Measurements from ENCODE around the gene GABRB1. TPM values are rescaled to one million over a fixed set of nuclear protein-coding genes. Genes with fewer than 3 reads are reported as not detected.

GABRB1 gene
- total and polyA plus RNA-seq, 12 donors = 0.22 to 0.69 (median 0.48) TPM; not detected in 8

- DNase-seq = no peak
- no peaks in the 10 kb centered on the region for H3K9me3 ChIP-seq (replicated peaks in 1 of 3)
- TF ChIP-seq POLR2A (IDR thresholded peaks at IDR 0.05) (no peak), CTCF (IDR thresholded peaks at IDR 0.05) (no peak)
- no peak overlapping the region for H3K4me3 ChIP-seq
- no peaks in the 10 kb centered on the region for H3K27me3 ChIP-seq
- no peaks in the 10 kb centered on the region for H3K4me1 ChIP-seq (replicated peaks in 1 of 2)
- intact Hi-C loops (cut with DNase I) = no loop called here
- H3K27ac ChIP-seq = no peak overlapping the region
- H3K36me3 ChIP-seq (replicated peaks in 1 of 2) = no peaks in the 10 kb centered on the region
Observed at GRCh38 chr4:47330866-47331265, 299.5 kb downstream of the GABRB1 start.

GRCh38 chr4:47334652-47335051 lies 303.3 kb downstream of the GABRB1 start:
- 35 to 48% (median 38%) methylated on average over 3 of the region's 3 CpGs for WGBS, 4 donors
- TF ChIP-seq POLR2A (IDR thresholded peaks at IDR 0.05) = no peak
- no peak for TF ChIP-seq CTCF (IDR thresholded peaks at IDR 0.05)
- no peak overlapping the region for H3K4me3 ChIP-seq
- H3K9me3 ChIP-seq (replicated peaks in 1 of 3) = no peaks in the 10 kb centered on the region
- H3K27ac ChIP-seq = no peak overlapping the region
- no peak for DNase-seq
- no peaks in the 10 kb centered on the region for H3K4me1 ChIP-seq (replicated peaks in 1 of 2)
- H3K27me3 ChIP-seq = no peaks in the 10 kb centered on the region
- intact Hi-C loops (cut with DNase I) = no loop called here
- no peaks in the 10 kb centered on the region for H3K36me3 ChIP-seq (replicated peaks in 1 of 2)

GRCh38 chr4:47337893-47338292 lies 306.5 kb downstream of the GABRB1 start:
- H3K4me1 ChIP-seq (replicated peaks in 1 of 2) = no peaks in the 10 kb centered on the region
- intact Hi-C loops (cut with DNase I) = no loop called here
- TF ChIP-seq CTCF (IDR thresholded peaks at IDR 0.05) (no peak), POLR2A (IDR thresholded peaks at IDR 0.05) (no peak)
- WGBS, 4 donors = 64 to 82% (median 78%) methylated on average over 2 of the region's 2 CpGs
- no peak overlapping the region for H3K4me3 ChIP-seq
- H3K27me3 ChIP-seq = no peaks in the 10 kb centered on the region
- no peaks in the 10 kb centered on the region for H3K36me3 ChIP-seq (replicated peaks in 1 of 2)
- no peaks in the 10 kb centered on the region for H3K9me3 ChIP-seq (replicated peaks in 1 of 3)
- no peak for DNase-seq
- H3K27ac ChIP-seq = no peak overlapping the region

- TF ChIP-seq POLR2A (IDR thresholded peaks at IDR 0.05) = no peak
- no peak for TF ChIP-seq CTCF (IDR thresholded peaks at IDR 0.05)
- Histone ChIP-seq H3K36me3 (replicated peaks in 1 of 2) (no peaks in the 10 kb centered on the region), H3K4me1 (replicated peaks in 1 of 2) (no peaks in the 10 kb centered on the region), H3K27ac (no peak overlapping the region), H3K4me3 (no peak overlapping the region), H3K27me3 (no peaks in the 10 kb centered on the region), H3K9me3 (replicated peaks in 1 of 3) (no peaks in the 10 kb centered on the region)
- no peak for DNase-seq
- WGBS, 4 donors = 48 to 70% (median 64%) methylated on average over 2 of the region's 2 CpGs
- intact Hi-C loops (cut with DNase I) = no loop called here
Observed at GRCh38 chr4:47340914-47341313, 309.5 kb downstream of the GABRB1 start.

All from adrenal gland (tissue), 12 donors.